Progenitor cell of endocrine pancreas (in vitro differentiated cells): ENCODE measurements around the gene SIPA1. TPM values are rescaled to one million over a fixed set of nuclear protein-coding genes. Genes with fewer than 3 reads are reported as not detected.
A peak's percentile ranks its signal among the peaks of the same experiment; 100 is the strongest.

Experiments
- DNase-seq: peaks from one replicate; pipeline ENCODE4 v3.0.0; 2021; ENCODE audit warnings: low spot score; ENCODE audit not compliant: unreplicated experiment
- H3K27ac Mint-ChIP-seq: 2 replicates; pipeline ENCODE4 v1.8.0; 2021; ENCODE audit warnings: mild to moderate bottlenecking, moderate library complexity, mixed read lengths
- H3K27me3 Mint-ChIP-seq: 2 replicates; pipeline ENCODE4 v1.8.0; 2021; ENCODE audit warnings: mixed read lengths
- H3K36me3 Mint-ChIP-seq: 2 replicates; pipeline ENCODE4 v1.8.0; 2022; ENCODE audit warnings: mixed read lengths; ENCODE audit not compliant: insufficient read depth
- H3K4me1 Mint-ChIP-seq: 2 replicates; pipeline ENCODE4 v1.8.0; 2021; ENCODE audit warnings: low read depth, mixed read lengths
- H3K4me3 Mint-ChIP-seq: 2 replicates; pipeline ENCODE4 v1.8.0; 2021; ENCODE audit warnings: low read depth, mild to moderate bottlenecking, moderate library complexity, mixed read lengths
- H3K9me3 Mint-ChIP-seq: 2 replicates; pipeline ENCODE4 v1.8.0; 2021; ENCODE audit warnings: low read depth, mixed read lengths
- CTCF ChIP-seq: fragments of 200-600 bp; sonication (generic); IDR thresholded peaks from one replicate; pipeline ENCODE4 v1.5.0; 2021; ENCODE audit warnings: antibody characterized with exemption, mild to moderate bottlenecking; ENCODE audit not compliant: unreplicated experiment
- total RNA-seq: library from RNA; stranded (reverse); gene quantifications from 2 replicates; pipeline ENCODE4 v1.2.1, GENCODE V29; 2021

SIPA1 gene
- total RNA-seq, 1 donor from 2014 or later = 19.5 TPM

GRCh38 chr11:65591939-65592857 is 45.7 kb upstream of the SIPA1 start:
- DNase-seq = no peak
- Mint-ChIP-seq H3K36me3 (peaks cover 2% of the 10 kb centered on the region), H3K4me3 (peak overlapping the region; percentile 19), H3K27me3 (peaks cover 53% of the 10 kb centered on the region), H3K4me1 (no peaks in the 10 kb centered on the region), H3K9me3 (no peaks in the 10 kb centered on the region), H3K27ac (no peak overlapping the region)
- peak; percentile 40 for TF ChIP-seq CTCF

GRCh38 chr11:65592858-65593517 is 44.9 kb upstream of the SIPA1 start:
- Mint-ChIP-seq H3K4me1 (no peaks in the 10 kb centered on the region), H3K36me3 (peaks cover 4% of the 10 kb centered on the region), H3K4me3 (no peak overlapping the region), H3K9me3 (no peaks in the 10 kb centered on the region), H3K27ac (no peak overlapping the region), H3K27me3 (peaks cover 50% of the 10 kb centered on the region)
- no peak for TF ChIP-seq CTCF
- DNase-seq = no peak

- DNase-seq = no peak
- Mint-ChIP-seq H3K27ac (no peak overlapping the region), H3K36me3 (peaks cover 4% of the 10 kb centered on the region)
Observed at GRCh38 chr11:65593518-65594414, 44.1 kb upstream of the SIPA1 start.

GRCh38 chr11:65595131-65595530 is 42.8 kb upstream of the SIPA1 start:
- H3K27me3 Mint-ChIP-seq = peaks cover 36% of the 10 kb centered on the region
- H3K36me3 Mint-ChIP-seq = peaks cover 4% of the 10 kb centered on the region
- no peaks in the 10 kb centered on the region for H3K4me1 Mint-ChIP-seq
- DNase-seq = no peak
- H3K9me3 Mint-ChIP-seq = no peaks in the 10 kb centered on the region
- TF ChIP-seq CTCF = no peak
- no peak overlapping the region for H3K27ac Mint-ChIP-seq
- H3K4me3 Mint-ChIP-seq = no peak overlapping the region

More at GRCh38 chr11:65593518-65594414, 44.1 kb upstream of the SIPA1 start:
- TF ChIP-seq CTCF = peak; percentile 56
- Mint-ChIP-seq H3K9me3 (no peaks in the 10 kb centered on the region), H3K27me3 (peaks cover 44% of the 10 kb centered on the region), H3K4me3 (no peak overlapping the region), H3K4me1 (no peaks in the 10 kb centered on the region)
